ENCODE data around the gene SBF2. TPM values are rescaled to one million over a fixed set of nuclear protein-coding genes. Genes with fewer than 3 reads are reported as not detected.
A peak's percentile ranks its signal among the peaks of the same experiment; 100 is the strongest.

The SBF2 gene
- total and polyA plus RNA-seq, 2 of the 13 experiments (the other 11 are each of a cell fraction or from before 2014, with no cell fraction given), result 24.0 to 45.8 TPM

GRCh38 chr11:9759519-9760192 lies 534.4 kb downstream of the SBF2 start (continued):
- no peak for TF ChIP-seq BCL3 (CRISPR knock-in tag; IDR thresholded peaks at IDR 0.05)
- TF ChIP-seq ZNF816 (CRISPR knock-in tag; IDR thresholded peaks at IDR 0.05; ENCODE audit: borderline replicate concordance), result no peak
- no peak for TF ChIP-seq RNF2 (conservative IDR thresholded peaks at IDR 0.05; ENCODE audit: low read depth)
- TF ChIP-seq ZSCAN22 (CRISPR knock-in tag; IDR thresholded peaks at IDR 0.05), result no peak
- no peak for TF ChIP-seq ZNF747 (CRISPR knock-in tag; IDR thresholded peaks at IDR 0.05; ENCODE audit: borderline replicate concordance)
- no peak for TF ChIP-seq CERS6 (CRISPR knock-in tag; IDR thresholded peaks at IDR 0.05)

- peaks cover 13% of the 10 kb centered on the region for H3K79me2 ChIP-seq (ENCODE audit: insufficient read depth, low read length)
- 2% methylated on average over 21 of the region's 58 CpGs for WGBS (ENCODE audit: low lambda C conversion rate)
- FAIRE-seq, result no peak
- peak overlapping the region; percentile 98 for H3K4me2 ChIP-seq (ENCODE audit: low read depth, low read length)
- peak overlapping the region; percentile 90 for H3K27ac ChIP-seq (ENCODE audit: extremely low read length, insufficient read depth, low read length)
- no peaks in the 10 kb centered on the region; a peak in 1 of 5 replicates for H3K27me3 ChIP-seq (ENCODE audit: control insufficient read depth in 1 of 2, insufficient read depth in 2 of 2, low read length in 2 of 2)
- H3K36me3 ChIP-seq (replicated peaks in 1 of 2; ENCODE audit: control insufficient read depth in 1 of 2, insufficient read depth in 2 of 2, low read length in 2 of 2), result no peaks in the 10 kb centered on the region
- no peak overlapping the region for H2AFZ ChIP-seq (ENCODE audit: low read length)
- ChIA-PET CTCF (ENCODE audit: low intra/inter-chr PET ratio, low total read pairs) (interaction anchor here (1.2 to 2.2 kb wide), 3 partner anchors 103 to 549 kb away, joined by 3 to 20 read pairs (median 10); no protein-coding TSS in a partner anchor), POLR2A (interaction anchor here (0.7 to 3.5 kb wide), 12 partner anchors 10 to 570 kb away, joined by 3 to 23 read pairs (median 4); partner anchors contain the start of genes ADM and WEE1)
- peak; percentile 84 for ATAC-seq
- no peaks in the 10 kb centered on the region for H3K9me3 ChIP-seq (ENCODE audit: low read length)
- H4K20me1 ChIP-seq (ENCODE audit: insufficient read depth, low read length), result no peaks in the 10 kb centered on the region
- TSS peak; percentile 60 for BruUV-seq (replicated peaks)
- intact Hi-C loops (cut with micrococcal nuclease; ENCODE audit: unreplicated experiment), result loop anchor here (1.0 to 5.0 kb wide), 3 partner anchors 104 to 548 kb away; partner anchors contain the start of gene ADM
- peaks cover 55% of the 10 kb centered on the region for H3K4me1 ChIP-seq (ENCODE audit: insufficient read depth, low read length)
- H3K4me3 ChIP-seq (replicated peaks in 1 of 3; ENCODE audit: insufficient read depth in 1 of 3, low read depth in 2 of 3, low read length in 3 of 3), result peak overlapping the region; percentile 63 to 87 (median 77)
- peak overlapping the region; percentile 94 for H3K9ac ChIP-seq (ENCODE audit: insufficient read depth, low read depth, low read length)
- peak; percentile 53 for DNase-seq (ENCODE audit: low spot score)
- in situ Hi-C loops (cut with HindIII; ENCODE audit: extremely low pct_ligation_motif_present, low pct_unique_long_range_greater_than_20kb), result loop anchor here (10.0 kb wide), 1 partner anchor 64 kb away; no protein-coding TSS in a partner anchor
- no peak for TF ChIP-seq TSC22D2 (CRISPR knock-in tag; IDR thresholded peaks at IDR 0.05; ENCODE audit: borderline replicate concordance)
- TF ChIP-seq GLMP (CRISPR knock-in tag; IDR thresholded peaks at IDR 0.05; ENCODE audit: borderline replicate concordance), result no peak
- TF ChIP-seq KLF9 (CRISPR knock-in tag; IDR thresholded peaks at IDR 0.05; ENCODE audit: low read depth), result peak; percentile 74; the same call in 1 of the 2 replicates
- TF ChIP-seq NRL (CRISPR knock-in tag; IDR thresholded peaks at IDR 0.05; ENCODE audit: borderline replicate concordance), result peak; percentile 84
- TF ChIP-seq ZNF615 (CRISPR knock-in tag; IDR thresholded peaks at IDR 0.05; ENCODE audit: borderline replicate concordance), result no peak
- peak; percentile 62; the same call in 1 of the 2 replicates for TF ChIP-seq SPEN (CRISPR knock-in tag; IDR thresholded peaks at IDR 0.05; ENCODE audit: low read depth)
- no peak; the same call in 1 of the 2 replicates for TF ChIP-seq ZBTB26 (CRISPR knock-in tag; IDR thresholded peaks at IDR 0.05; ENCODE audit: borderline replicate concordance)
These were observed 535.1 kb downstream of the SBF2 start for GRCh38 chr11:9758637-9759518.
